HG02588 (cell line): ENCODE measurements around the gene EML1.

Experiments
- ATAC-seq: cut with Tn5 transposase; IDR thresholded peaks from one replicate; pipeline ENCODE4 v1.9.1; 2021; ENCODE audit warnings: mild to moderate bottlenecking, moderate library complexity; ENCODE audit not compliant: unreplicated experiment

The EML1 gene

DNA sequence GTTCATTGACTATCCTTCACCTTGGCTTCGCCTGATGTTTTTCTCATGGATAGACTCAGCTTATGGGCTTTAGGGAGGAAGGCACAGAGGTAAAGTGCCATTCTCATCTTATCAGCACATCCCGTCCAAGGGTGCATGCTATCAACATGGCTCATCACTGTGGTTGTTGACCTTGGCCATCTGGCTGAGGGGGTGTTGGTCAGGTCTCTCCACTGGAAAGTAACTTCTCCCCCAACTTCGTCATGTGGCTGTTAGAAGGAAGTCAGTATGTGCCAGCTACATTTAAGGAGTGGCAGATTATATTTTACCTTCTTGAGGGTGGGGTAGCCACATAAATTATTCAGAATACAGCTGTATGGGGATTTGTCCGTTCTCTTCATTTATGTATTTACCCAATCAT is 68.9 kb downstream of the EML1 start:
- ATAC-seq = no peak

- ATAC-seq = no peak
Measured at GRCh38 chr14:99863059-99863458, 69.8 kb downstream of the EML1 start.

- no peak for ATAC-seq
Measured at GRCh38 chr14:99865408-99865807, 72.2 kb downstream of the EML1 start.

GRCh38 chr14:99870617-99871016 is 77.4 kb downstream of the EML1 start:
- no peak for ATAC-seq

- no peak for ATAC-seq
Measured at GRCh38 chr14:99871771-99872170, 78.6 kb downstream of the EML1 start.

GRCh38 chr14:99872786-99873440 is 79.7 kb downstream of the EML1 start:
- no peak for ATAC-seq

- no peak for ATAC-seq
Measured at GRCh38 chr14:99873653-99874052, 80.4 kb downstream of the EML1 start.

GRCh38 chr14:99874306-99874705 is 81.1 kb downstream of the EML1 start:
- ATAC-seq = no peak

DNA sequence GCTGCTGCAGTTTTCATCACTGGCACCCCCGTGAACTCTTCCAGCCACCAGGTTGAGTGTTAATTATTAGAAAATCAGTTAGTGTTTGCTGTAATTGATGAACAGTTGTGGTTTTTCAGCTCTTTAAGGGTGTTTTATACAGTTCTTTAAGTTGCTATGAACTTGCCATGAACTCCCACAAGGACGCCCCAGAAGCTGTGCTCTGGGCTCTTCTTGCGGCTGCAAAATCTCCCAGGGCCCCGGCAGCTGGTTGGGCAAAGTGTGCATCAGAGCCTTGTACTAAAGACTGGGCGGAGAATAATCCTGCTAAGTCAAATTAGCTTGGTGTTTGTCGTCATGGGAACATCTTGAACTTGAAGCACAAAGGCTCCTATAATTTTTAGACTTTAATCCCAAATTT is 82.2 kb downstream of the EML1 start:
- ATAC-seq = no peak

GRCh38 chr14:99875836-99876235 is 82.6 kb downstream of the EML1 start:
- ATAC-seq = no peak

- no peak for ATAC-seq
Measured at GRCh38 chr14:99876406-99876805, 83.2 kb downstream of the EML1 start.

DNA sequence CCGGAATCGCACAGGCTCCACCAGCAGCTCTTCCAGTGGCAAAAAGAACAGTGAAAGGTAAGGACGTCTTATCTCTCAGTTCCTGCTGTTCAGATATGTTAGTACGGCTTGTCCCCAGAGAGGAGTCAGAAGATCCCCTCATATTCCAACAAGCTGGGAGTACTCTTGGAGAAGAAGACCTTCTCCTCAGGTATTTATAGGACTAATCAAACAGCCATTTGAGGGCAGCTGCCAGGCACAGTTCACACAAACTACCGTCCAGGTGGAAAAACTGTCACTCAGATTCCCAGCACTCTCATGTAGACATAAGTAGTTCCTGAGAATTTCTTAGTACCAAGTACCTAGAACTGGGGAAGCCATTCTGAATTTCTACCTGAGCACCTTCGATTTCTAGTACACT is 85.3 kb downstream of the EML1 start:
- ATAC-seq = no peak

DNA sequence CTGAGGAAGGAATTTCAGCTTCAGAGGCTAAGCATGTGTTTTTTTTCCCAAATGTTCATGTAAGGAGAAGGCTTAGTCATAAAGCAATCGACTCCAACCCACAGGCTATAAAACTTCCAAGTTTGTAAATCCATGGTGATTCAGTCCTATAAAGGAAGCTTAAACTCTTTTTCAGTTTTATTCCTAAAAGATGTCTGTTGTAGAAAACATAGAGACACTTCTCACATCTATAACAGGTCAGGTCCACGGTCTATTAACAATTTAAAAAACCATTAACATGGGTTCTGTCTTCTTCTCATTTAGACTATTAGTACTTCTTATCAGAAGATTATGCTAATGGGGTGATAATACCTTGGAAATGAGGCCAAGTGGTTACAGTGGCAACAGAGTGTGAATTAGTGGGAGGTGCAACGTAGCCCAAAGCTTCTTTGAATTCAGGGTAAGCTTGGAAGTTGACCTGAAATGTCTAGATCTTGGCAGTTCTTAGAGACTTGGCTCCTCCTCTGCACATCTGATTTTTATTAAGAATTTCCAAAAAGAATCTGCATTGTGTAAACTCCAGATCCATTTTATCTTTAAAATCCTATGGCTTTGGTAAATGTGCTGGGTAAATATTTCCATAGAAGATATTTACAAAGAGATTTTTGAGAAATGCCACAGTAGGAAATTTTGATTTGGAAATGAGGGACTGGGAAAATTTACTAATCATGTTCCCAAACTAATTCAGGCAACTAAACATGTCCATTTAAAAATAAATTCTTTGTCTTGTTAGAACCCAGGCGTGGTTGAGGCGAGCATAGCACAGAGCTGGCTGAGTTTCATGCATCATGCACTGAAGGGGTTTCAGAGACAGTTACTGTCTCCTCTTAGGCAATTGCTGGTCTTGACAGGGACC is 86.4 kb downstream of the EML1 start:
- no peak for ATAC-seq

GRCh38 chr14:99880651-99881420 is 87.6 kb downstream of the EML1 start:
- ATAC-seq = no peak

DNA sequence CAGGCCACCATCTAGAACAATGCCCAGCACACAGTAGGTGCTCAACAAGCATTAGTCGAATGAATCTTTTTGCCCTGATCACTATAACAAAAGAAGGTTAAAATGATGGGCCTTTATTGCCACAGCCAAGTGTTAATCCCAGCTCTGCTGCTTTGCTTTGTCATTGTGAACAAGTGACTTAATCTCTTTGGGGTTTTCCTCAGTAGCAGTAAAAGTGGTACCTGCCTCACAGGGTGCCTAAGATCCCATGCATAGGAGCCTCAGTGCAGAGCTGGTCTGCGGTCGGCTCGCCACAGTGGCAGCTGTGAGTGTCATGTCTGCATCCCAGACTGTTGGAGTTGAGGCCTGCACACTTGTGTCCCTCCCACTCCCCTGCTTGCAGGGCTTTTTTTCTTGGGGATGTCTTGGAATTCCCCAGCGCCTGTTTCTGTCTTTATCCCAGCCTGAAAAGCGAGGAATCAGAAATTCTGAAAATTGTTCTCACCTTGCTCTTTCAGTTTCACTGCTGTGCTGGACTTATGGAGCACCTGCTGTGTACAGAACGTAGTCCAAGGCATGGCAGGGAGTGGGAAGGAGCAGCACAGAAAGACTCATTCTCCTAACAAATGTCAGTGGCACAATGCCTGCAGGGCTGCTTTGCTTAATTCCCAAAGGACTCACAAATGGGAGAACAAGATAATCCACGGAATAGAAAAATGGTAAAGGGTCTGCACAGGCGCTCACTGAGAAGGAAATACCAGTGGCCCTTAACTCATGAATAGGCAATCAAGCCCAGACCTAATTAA is 90.8 kb downstream of the EML1 start:
- ATAC-seq = no peak

GRCh38 chr14:99884834-99885648 is 91.8 kb downstream of the EML1 start:
- no peak for ATAC-seq

GRCh38 chr14:99885649-99885958 is 92.4 kb downstream of the EML1 start:
- no peak for ATAC-seq

DNA sequence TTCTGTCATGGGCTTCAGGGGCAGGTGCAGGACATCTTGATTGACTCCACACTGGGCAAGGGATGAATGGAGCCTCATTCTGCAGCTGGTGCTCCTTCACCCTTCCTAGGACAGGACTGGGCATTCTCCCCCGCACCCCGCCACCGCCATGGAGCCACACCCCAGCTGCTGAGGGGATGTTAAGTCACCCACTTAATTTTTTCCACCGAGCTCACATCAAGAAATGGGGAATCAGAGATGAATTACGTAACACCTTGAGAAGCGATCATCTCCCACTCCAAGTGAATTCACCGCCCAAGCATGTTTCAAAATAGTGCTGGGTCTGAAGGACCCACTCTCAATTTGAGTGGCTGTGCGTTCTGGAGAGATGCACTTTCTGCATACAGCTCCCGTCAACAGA is 94.2 kb downstream of the EML1 start:
- no peak for ATAC-seq

- no peak for ATAC-seq
Measured at GRCh38 chr14:99888149-99888548, 94.9 kb downstream of the EML1 start.

DNA sequence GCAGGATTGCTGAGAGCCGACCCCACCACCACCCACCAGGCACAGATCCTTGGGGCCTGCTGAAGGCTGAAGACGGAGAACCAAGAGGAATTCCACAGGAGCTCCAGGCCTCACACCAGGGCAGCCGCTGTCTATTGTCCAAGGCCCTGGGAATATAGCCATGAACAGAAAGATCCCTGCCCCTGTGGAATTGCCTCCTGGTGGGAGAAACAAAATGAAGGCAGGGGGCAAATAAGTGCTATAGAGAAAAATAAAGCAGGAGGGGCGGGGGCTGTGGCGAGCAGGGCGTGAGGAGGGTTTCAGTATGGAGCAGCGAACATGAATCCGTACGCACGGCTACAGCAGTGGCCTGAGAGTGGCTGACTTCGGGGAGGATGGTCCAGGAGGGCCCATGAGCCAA is 96.1 kb downstream of the EML1 start:
- ATAC-seq = no peak
